DOHH2 (cell line): ENCODE results near the gene KLK12.

Source experiments
- H3F3A ChIP-seq: fragments of 200-600 bp; sonication (generic), shearing (Covaris generic); 2 replicates; pipeline ENCODE4 v1.6.0; 2016; ENCODE audit warnings: antibody characterized with exemption, mild to moderate bottlenecking; ENCODE audit not compliant: control insufficient read depth, insufficient read depth
- H3K27ac ChIP-seq: fragments of 200-600 bp; sonication (generic); 2 replicates; pipeline ENCODE4 v1.5.1; 2014; ENCODE audit warnings: low read depth, mild to moderate bottlenecking, low read length, moderate library complexity
- H3K27me3 ChIP-seq: fragments of 200-600 bp; sonication (generic); 2 replicates; pipeline ENCODE4 v1.6.1; 2014; ENCODE audit warnings: mild to moderate bottlenecking, low read length, mixed read lengths; ENCODE audit not compliant: control insufficient read depth
- H3K36me3 ChIP-seq: fragments of 200-600 bp; sonication (generic); 2 replicates; pipeline ENCODE4 v1.6.1; 2014; ENCODE audit warnings: mild to moderate bottlenecking, low read length, moderate library complexity, mixed read lengths; ENCODE audit not compliant: control insufficient read depth
- H3K4me1 ChIP-seq: fragments of 200-600 bp; sonication (generic); 2 replicates; pipeline ENCODE4 v1.6.1; 2014; ENCODE audit warnings: mild to moderate bottlenecking, low read length, mixed read lengths; ENCODE audit not compliant: control insufficient read depth
- H3K4me2 ChIP-seq: fragments of 200-600 bp; sonication (generic); 2 replicates; pipeline ENCODE4 v1.6.0; 2014; ENCODE audit warnings: mild to moderate bottlenecking, low read length, moderate library complexity
- H3K4me3 ChIP-seq: fragments of 200-600 bp; sonication (generic); 2 replicates; pipeline ENCODE4 v1.5.1; 2014; ENCODE audit warnings: mild to moderate bottlenecking, low read length, mixed read lengths
- H3K79me2 ChIP-seq: fragments of 200-600 bp; sonication (generic); 2 replicates; pipeline ENCODE4 v1.6.1; 2014; ENCODE audit warnings: mild to moderate bottlenecking, low read length, mixed read lengths; ENCODE audit not compliant: control insufficient read depth
- H3K9me2 ChIP-seq: fragments of 200-600 bp; sonication (generic); replicated peaks from 2 replicates; pipeline ENCODE4 v1.6.1; 2014; ENCODE audit warnings: mild to moderate bottlenecking, low read length, mixed read lengths; ENCODE audit not compliant: control insufficient read depth
- H3K9me3 ChIP-seq: fragments of 200-600 bp; sonication (generic); 2 replicates; pipeline ENCODE4 v1.6.1; 2014; ENCODE audit warnings: antibody characterized with exemption, low read length, mixed read lengths; ENCODE audit not compliant: control insufficient read depth, insufficient read depth
- H4K20me1 ChIP-seq: fragments of 200-600 bp; sonication (generic); 2 replicates; pipeline ENCODE4 v1.6.0; 2014; ENCODE audit warnings: low read depth, mild to moderate bottlenecking, antibody characterized with exemption, low read length, moderate library complexity; ENCODE audit not compliant: control insufficient read depth, insufficient read depth
- EZH2phosphoT487 ChIP-seq: fragments of 200-600 bp; sonication (generic); IDR thresholded peaks from 2 replicates; pipeline ENCODE4 v1.6.1; 2017; ENCODE audit warnings: borderline replicate concordance, mild to moderate bottlenecking, antibody characterized with exemption, low read length, moderate library complexity, mixed read lengths
- TF ChIP-seq, protein P1 (sequence below): fragments of 200-600 bp; sonication (generic); IDR thresholded peaks from one replicate; pipeline ENCODE4 v1.5.1; 2014; ENCODE audit warnings: antibody characterized with exemption, mild to moderate bottlenecking, low read depth, low read length; ENCODE audit not compliant: poor library complexity, severe bottlenecking

KLK12 gene

DNA sequence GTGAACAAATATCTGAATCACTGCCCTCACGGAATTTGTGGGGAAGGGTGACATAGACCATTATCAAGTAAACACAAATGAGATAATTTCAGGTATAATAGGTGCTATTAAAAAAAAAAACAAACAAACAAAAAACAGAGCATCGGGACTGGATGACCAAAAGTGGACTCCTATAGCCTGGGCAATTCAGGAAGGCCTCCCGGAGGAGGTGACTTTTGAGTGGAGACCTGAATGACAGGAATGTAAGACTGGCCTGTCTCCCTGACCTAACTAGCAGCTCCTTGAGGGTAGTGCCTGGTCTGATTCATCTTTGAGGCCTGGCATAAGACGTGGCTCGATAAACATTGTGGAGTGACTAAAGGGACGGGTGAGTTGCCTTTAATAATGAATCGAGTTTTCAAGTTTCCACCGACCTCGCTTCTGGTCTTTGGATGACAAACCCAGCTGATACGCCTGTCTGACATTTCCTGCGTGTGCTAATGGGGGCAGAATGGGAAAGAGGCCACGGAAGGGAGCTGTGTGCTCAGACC, 22.1 kb downstream of the KLK12 start:
- TF ChIP-seq, protein P1, sequence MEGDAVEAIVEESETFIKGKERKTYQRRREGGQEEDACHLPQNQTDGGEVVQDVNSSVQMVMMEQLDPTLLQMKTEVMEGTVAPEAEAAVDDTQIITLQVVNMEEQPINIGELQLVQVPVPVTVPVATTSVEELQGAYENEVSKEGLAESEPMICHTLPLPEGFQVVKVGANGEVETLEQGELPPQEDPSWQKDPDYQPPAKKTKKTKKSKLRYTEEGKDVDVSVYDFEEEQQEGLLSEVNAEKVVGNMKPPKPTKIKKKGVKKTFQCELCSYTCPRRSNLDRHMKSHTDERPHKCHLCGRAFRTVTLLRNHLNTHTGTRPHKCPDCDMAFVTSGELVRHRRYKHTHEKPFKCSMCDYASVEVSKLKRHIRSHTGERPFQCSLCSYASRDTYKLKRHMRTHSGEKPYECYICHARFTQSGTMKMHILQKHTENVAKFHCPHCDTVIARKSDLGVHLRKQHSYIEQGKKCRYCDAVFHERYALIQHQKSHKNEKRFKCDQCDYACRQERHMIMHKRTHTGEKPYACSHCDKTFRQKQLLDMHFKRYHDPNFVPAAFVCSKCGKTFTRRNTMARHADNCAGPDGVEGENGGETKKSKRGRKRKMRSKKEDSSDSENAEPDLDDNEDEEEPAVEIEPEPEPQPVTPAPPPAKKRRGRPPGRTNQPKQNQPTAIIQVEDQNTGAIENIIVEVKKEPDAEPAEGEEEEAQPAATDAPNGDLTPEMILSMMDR, result no peak
- no peak for TF ChIP-seq EZH2phosphoT487
- H3K27ac ChIP-seq, result no peak overlapping the region
- H3K4me3 ChIP-seq, result no peak overlapping the region
- H3K27me3 ChIP-seq, result no peaks in the 10 kb centered on the region
- H3F3A ChIP-seq, result no peaks in the 10 kb centered on the region
- H4K20me1 ChIP-seq, result no peaks in the 10 kb centered on the region
- H3K9me2 ChIP-seq, result no peaks in the 10 kb centered on the region
- no peaks in the 10 kb centered on the region for H3K36me3 ChIP-seq
- H3K4me2 ChIP-seq, result no peak overlapping the region
- H3K79me2 ChIP-seq, result no peaks in the 10 kb centered on the region
- no peaks in the 10 kb centered on the region for H3K9me3 ChIP-seq
- H3K4me1 ChIP-seq, result no peaks in the 10 kb centered on the region

DNA sequence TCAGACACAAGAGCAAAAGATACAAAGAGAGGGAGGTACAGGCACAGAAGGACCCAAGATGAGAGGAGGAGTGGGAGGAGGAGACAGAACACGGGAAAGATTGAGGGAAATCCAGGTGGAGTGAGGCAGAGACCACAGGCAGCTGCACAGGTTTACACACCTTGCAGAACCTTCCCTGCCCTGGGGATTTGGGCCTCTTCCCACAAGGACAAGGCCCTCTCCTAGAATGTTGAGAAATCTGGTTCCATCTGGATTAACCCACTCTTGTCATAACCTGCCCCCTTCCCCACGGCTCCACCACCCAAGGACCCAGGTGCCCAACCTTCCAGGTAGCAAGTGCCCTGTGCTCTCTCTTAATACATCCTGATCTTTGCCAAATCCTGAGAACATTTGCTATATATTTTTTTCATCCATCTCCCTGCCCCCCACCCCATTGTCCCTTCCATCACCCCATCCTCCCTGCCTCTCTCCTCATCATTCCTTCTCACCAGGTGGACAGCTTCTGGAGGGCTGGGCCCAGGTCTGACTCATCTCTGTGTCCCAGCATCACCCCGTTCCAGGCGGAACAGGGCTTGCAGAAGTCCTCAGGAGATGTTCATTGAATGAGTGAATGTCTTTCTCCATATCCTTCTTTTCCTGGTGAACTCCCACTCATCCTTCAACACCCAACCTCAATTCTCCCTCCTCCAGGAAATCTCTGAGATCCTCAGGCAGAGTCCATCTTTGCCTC, 24.6 kb downstream of the KLK12 start:
- TF ChIP-seq, protein P1, result no peak
- no peak for TF ChIP-seq EZH2phosphoT487
- Histone ChIP-seq H3F3A (no peaks in the 10 kb centered on the region), H3K4me3 (no peak overlapping the region), H3K9me3 (no peaks in the 10 kb centered on the region), H3K27ac (no peak overlapping the region), H3K27me3 (no peaks in the 10 kb centered on the region), H3K4me1 (no peaks in the 10 kb centered on the region), H3K9me2 (no peaks in the 10 kb centered on the region), H3K4me2 (no peak overlapping the region), H4K20me1 (no peaks in the 10 kb centered on the region), H3K36me3 (no peaks in the 10 kb centered on the region), H3K79me2 (no peaks in the 10 kb centered on the region)

DNA sequence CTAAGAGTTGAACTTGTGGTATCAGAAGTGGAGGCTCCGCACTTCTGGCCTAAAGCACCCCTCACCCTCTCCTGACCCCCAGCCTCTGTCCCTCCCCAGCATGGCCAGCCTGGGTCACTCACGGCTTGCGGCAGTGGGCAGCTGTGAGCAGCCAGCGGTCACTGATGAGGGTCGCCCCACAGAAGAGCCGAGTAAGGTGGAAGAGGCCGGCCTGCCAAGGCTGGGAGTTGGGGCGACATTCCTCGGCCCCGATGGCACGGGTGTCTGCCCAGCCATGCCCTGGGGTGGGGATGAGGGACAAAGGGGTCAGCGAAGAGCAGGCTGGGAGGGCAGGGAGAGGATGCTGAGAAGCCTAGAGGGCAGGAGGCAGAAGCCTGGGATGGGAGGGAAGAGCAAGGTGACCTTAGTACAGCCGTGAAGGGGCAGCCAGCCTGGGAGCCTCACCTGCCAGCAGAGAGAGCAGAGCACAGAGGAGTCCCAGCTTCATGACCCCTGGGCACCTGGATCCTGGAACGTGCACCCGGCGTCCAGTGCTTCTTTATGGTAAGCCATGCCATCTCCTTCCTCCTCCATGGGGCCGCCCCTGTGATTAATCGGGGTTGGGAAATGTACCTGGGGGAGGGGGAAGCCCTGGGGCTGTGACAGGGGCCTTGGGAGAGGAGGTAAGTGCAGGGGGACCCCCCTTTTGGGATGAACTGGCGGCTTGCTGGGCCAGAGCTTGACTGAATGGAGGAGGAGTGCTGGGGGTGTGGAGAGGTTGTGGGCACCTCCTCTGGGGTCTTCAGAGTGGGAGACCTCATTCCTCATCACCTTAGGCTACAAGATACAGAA, 25.5 kb downstream of the KLK12 start:
- Histone ChIP-seq H3K27me3 (no peaks in the 10 kb centered on the region), H3K27ac (no peak overlapping the region), H3K9me3 (no peaks in the 10 kb centered on the region), H3F3A (no peaks in the 10 kb centered on the region), H3K36me3 (no peaks in the 10 kb centered on the region), H3K4me2 (no peak overlapping the region), H3K4me1 (no peaks in the 10 kb centered on the region), H3K4me3 (no peak overlapping the region), H3K79me2 (no peaks in the 10 kb centered on the region), H4K20me1 (no peaks in the 10 kb centered on the region), H3K9me2 (no peaks in the 10 kb centered on the region)
- no peak for TF ChIP-seq EZH2phosphoT487
- TF ChIP-seq, protein P1, result no peak
